HepG2 (cell line): ENCODE data around the gene PLCD4. TPM values are rescaled to one million over a fixed set of nuclear protein-coding genes. Genes with fewer than 3 reads are reported as not detected.

Experiments used
- ATAD3A ChIP-seq: sonication (generic); formaldehyde crosslinking; IDR thresholded peaks from 2 replicates; pipeline ENCODE4 v1.4.0; 2020; ENCODE audit warnings: missing genetic modification reagents
- CBX5 ChIP-seq: sonication (generic); formaldehyde crosslinking; IDR thresholded peaks from 2 replicates; pipeline ENCODE4 v1.4.0; 2020; ENCODE audit warnings: missing genetic modification reagents, borderline replicate concordance
- FOXP4 ChIP-seq: sonication (generic); formaldehyde crosslinking; IDR thresholded peaks from 2 replicates; pipeline ENCODE4 v1.4.0; 2020; ENCODE audit warnings: missing genetic modification reagents
- GFI1 ChIP-seq: sonication (generic); formaldehyde crosslinking; IDR thresholded peaks from 2 replicates; pipeline ENCODE4 v1.5.0; 2020; ENCODE audit warnings: missing genetic modification reagents, mild to moderate bottlenecking, borderline replicate concordance
- HBP1 ChIP-seq: IDR thresholded peaks from 2 replicates; pipeline ENCODE4 v1.6.1; 2016; ENCODE audit warnings: low read depth, control low read depth
- MYPOP ChIP-seq: sonication (generic); formaldehyde crosslinking; IDR thresholded peaks from 2 replicates; pipeline ENCODE4 v1.8.1; 2023; ENCODE audit warnings: mild to moderate bottlenecking, moderate library complexity, missing genetic modification reagents
- TCF7 ChIP-seq: sonication (generic); IDR thresholded peaks from 2 replicates; pipeline ENCODE4 v1.6.1; 2016; ENCODE audit warnings: antibody characterized with exemption, low read depth
- ZNF10 ChIP-seq: sonication (generic); formaldehyde crosslinking; IDR thresholded peaks from 2 replicates; pipeline ENCODE4 v1.4.0; 2020; ENCODE audit warnings: mild to moderate bottlenecking, low read depth, missing genetic modification reagents, borderline replicate concordance
- ZNF24 ChIP-seq: fragments of 450-650 bp; IDR thresholded peaks from 2 replicates; pipeline ENCODE4 v1.6.1; 2017; ENCODE audit warnings: antibody characterized with exemption, mild to moderate bottlenecking
- ZNF260 ChIP-seq: sonication (generic); formaldehyde crosslinking; IDR thresholded peaks from 2 replicates; pipeline ENCODE4 v1.4.0; 2020; ENCODE audit warnings: missing genetic modification reagents, low read depth, mild to moderate bottlenecking, borderline replicate concordance
- ZNF317 ChIP-seq: sonication (generic); formaldehyde crosslinking; IDR thresholded peaks from 2 replicates; pipeline ENCODE4 v1.5.0; 2020; ENCODE audit warnings: mild to moderate bottlenecking, missing genetic modification reagents
- ZNF367 ChIP-seq: sonication (generic); formaldehyde crosslinking; IDR thresholded peaks from 2 replicates; pipeline ENCODE4 v1.4.0; 2020; ENCODE audit warnings: missing genetic modification reagents, borderline replicate concordance
- ZNF496 ChIP-seq: sonication (generic); formaldehyde crosslinking; IDR thresholded peaks from 2 replicates; pipeline ENCODE4 v1.8.1; 2023; ENCODE audit warnings: mild to moderate bottlenecking, moderate library complexity, missing genetic modification reagents; ENCODE audit not compliant: insufficient replicate concordance
- polyA plus RNA-seq, 8 experiments: library from polyadenylated mRNA; depleted of rRNA in 3 of 8; stranded (reverse) in 7 of 8; unstranded in 1 of 8; fragments of >200 nt; fragmentation: Illumina TruSeq in 4 of 8; extraction: Trizol in 4 of 8; gene quantifications; 2 replicates each; pipeline versions ENCODE4 v1.2.1 to v1.2.3, GENCODE V29; 2011 to 2016; ENCODE audit warnings: low read depth in 4 of 8, missing spikeins in 1 of 8, mixed read lengths in 1 of 8; ENCODE audit not compliant: insufficient read depth in 1 of 8
- total RNA-seq, 5 experiments: library from RNA; depleted of rRNA; stranded (reverse); fragments of >200 nt; fragmentation: Illumina TruSeq; extraction: Trizol; gene quantifications; 2 replicates each; pipeline ENCODE4 v1.2.3, GENCODE V29; 2016; ENCODE audit warnings: low read depth in 1 of 5
- TF ChIP-seq, protein P1 (sequence below): sonication (generic); formaldehyde crosslinking; IDR thresholded peaks from 2 replicates; pipeline ENCODE4 v1.4.0; 2020; ENCODE audit warnings: missing genetic modification reagents
- TF ChIP-seq, protein P2 (sequence below): sonication (generic); formaldehyde crosslinking; conservative IDR thresholded peaks from 2 replicates; pipeline ENCODE4 v1.4.0; 2020; ENCODE audit warnings: missing genetic modification reagents
- TF ChIP-seq, protein P3 (sequence below): sonication (generic); formaldehyde crosslinking; IDR thresholded peaks from 2 replicates; pipeline ENCODE4 v1.5.0; 2020; ENCODE audit warnings: missing genetic modification reagents
- TF ChIP-seq, protein P4 (sequence below): IDR thresholded peaks from 2 replicates; pipeline ENCODE4 v1.6.1; 2012; ENCODE audit warnings: low read depth, low read length, improper control_type of control experiment

The PLCD4 gene
- total and polyA plus RNA-seq, 2 of the 13 experiments (the other 11 are each of a cell fraction or from before 2014, with no cell fraction given) = 0.26 TPM; not detected in 1

GRCh38 chr2:218569038-218569431, 38.7 kb upstream of the PLCD4 start (continued):
- TF ChIP-seq, protein P1, sequence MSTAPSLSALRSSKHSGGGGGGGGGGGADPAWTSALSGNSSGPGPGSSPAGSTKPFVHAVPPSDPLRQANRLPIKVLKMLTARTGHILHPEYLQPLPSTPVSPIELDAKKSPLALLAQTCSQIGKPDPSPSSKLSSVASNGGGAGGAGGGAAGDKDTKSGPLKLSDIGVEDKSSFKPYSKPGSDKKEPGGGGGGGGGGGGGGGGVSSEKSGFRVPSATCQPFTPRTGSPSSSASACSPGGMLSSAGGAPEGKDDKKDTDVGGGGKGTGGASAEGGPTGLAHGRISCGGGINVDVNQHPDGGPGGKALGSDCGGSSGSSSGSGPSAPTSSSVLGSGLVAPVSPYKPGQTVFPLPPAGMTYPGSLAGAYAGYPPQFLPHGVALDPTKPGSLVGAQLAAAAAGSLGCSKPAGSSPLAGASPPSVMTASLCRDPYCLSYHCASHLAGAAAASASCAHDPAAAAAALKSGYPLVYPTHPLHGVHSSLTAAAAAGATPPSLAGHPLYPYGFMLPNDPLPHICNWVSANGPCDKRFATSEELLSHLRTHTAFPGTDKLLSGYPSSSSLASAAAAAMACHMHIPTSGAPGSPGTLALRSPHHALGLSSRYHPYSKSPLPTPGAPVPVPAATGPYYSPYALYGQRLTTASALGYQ (CRISPR knock-in tag) = no peak
- TF ChIP-seq ZNF10 (CRISPR knock-in tag) (no peak), TCF7 (no peak), MYPOP (CRISPR knock-in tag) (no peak), ZNF24 (no peak), GFI1 (CRISPR knock-in tag) (no peak), CBX5 (0 out of 2 replicates have a peak, but pooled peaks have one; percentile 30), ZNF260 (CRISPR knock-in tag) (no peak), ZNF367 (CRISPR knock-in tag) (peak; percentile 9; the same call in 1 of the 2 replicates), ZNF496 (no peak), HBP1 (peak; percentile 51; the same call in 1 of the 2 replicates), ATAD3A (CRISPR knock-in tag) (no peak), ZNF317 (CRISPR knock-in tag) (no peak), FOXP4 (CRISPR knock-in tag) (no peak)
- TF ChIP-seq, protein P2, sequence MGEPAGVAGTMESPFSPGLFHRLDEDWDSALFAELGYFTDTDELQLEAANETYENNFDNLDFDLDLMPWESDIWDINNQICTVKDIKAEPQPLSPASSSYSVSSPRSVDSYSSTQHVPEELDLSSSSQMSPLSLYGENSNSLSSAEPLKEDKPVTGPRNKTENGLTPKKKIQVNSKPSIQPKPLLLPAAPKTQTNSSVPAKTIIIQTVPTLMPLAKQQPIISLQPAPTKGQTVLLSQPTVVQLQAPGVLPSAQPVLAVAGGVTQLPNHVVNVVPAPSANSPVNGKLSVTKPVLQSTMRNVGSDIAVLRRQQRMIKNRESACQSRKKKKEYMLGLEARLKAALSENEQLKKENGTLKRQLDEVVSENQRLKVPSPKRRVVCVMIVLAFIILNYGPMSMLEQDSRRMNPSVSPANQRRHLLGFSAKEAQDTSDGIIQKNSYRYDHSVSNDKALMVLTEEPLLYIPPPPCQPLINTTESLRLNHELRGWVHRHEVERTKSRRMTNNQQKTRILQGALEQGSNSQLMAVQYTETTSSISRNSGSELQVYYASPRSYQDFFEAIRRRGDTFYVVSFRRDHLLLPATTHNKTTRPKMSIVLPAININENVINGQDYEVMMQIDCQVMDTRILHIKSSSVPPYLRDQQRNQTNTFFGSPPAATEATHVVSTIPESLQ (CRISPR knock-in tag) = no peak
- TF ChIP-seq, protein P3, sequence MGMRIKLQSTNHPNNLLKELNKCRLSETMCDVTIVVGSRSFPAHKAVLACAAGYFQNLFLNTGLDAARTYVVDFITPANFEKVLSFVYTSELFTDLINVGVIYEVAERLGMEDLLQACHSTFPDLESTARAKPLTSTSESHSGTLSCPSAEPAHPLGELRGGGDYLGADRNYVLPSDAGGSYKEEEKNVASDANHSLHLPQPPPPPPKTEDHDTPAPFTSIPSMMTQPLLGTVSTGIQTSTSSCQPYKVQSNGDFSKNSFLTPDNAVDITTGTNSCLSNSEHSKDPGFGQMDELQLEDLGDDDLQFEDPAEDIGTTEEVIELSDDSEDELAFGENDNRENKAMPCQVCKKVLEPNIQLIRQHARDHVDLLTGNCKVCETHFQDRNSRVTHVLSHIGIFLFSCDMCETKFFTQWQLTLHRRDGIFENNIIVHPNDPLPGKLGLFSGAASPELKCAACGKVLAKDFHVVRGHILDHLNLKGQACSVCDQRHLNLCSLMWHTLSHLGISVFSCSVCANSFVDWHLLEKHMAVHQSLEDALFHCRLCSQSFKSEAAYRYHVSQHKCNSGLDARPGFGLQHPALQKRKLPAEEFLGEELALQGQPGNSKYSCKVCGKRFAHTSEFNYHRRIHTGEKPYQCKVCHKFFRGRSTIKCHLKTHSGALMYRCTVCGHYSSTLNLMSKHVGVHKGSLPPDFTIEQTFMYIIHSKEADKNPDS (CRISPR knock-in tag) = no peak
- TF ChIP-seq, protein P4, sequence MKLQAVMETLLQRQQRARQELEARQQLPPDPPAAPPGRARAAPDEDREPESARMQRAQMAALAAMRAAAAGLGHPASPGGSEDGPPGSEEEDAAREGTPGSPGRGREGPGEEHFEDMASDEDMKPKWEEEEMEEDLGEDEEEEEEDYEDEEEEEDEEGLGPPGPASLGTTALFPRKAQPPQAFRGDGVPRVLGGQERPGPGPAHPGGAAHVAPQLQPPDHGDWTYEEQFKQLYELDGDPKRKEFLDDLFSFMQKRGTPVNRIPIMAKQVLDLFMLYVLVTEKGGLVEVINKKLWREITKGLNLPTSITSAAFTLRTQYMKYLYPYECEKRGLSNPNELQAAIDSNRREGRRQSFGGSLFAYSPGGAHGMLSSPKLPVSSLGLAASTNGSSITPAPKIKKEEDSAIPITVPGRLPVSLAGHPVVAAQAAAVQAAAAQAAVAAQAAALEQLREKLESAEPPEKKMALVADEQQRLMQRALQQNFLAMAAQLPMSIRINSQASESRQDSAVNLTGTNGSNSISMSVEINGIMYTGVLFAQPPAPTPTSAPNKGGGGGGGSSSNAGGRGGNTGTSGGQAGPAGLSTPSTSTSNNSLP = no peak
